ENCODE results near the gene TTC21A.

The TTC21A gene

DNA sequence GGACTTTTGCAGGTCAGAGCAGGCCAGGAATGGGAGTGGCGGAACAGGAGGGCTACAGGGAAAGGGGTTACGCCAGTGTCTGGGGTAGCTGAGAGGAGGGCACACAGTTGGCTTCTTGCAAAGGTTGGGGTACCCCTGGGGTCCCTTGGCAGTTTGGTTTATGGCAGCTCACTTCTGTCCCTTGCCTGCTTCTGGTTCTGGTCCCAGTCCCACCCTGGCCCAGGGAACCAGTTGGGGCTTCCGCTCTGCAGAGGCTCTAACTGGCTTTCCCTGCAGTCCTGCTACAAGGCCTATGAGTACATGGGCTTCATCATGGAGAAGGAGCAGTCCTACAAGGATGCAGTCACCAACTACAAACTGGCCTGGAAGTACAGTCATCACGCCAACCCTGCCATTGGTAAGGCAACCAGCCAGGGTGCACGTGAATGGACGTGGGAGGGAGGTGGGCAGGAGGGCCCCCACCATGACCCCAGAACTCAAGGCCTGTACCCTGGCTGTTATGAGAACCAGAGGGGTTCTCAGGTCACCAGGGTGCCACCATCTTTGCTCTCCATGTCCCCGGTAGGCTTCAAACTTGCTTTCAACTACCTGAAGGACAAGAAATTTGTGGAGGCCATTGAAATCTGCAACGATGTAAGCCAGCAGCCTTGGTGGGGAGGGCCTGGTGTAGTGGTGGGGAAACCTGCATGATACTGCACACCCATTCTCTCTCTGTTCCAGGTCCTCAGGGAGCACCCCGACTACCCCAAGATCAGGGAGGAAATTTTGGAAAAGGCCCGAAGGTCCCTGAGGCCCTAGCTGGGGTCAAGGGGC, 30.7 kb downstream of the TTC21A start:
- DNase-seq, result no peak

DNA sequence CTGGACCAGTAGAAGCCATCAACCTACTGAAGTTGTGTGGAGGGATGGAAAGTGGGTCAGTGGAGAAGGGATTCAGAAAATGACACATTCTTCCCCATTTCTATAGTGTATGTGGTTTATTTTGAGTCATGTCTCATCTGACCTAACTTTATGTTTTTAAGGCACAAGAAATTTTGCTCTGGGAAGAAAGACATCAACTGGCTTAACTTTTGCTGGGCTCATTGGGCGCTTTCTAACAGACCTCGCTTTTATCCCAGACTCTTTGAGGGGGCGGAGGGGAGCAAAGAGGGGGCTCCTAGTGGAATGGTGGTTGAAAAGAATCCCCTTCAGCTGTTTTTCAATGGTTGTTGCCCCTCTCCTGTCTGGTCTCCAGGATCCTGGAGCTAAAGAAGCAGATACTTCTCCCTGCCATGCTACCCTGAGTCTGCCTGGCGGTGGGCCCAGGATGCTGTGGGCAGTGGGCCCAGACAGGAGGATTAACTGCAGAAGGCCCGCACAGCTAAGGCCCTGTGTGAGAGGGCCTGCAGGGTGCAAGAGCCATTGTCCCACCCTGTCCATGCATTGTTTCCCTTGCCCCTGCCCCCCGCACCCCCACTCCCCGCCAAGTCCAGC, 31.4 kb downstream of the TTC21A start:
- no peak for DNase-seq

DNA sequence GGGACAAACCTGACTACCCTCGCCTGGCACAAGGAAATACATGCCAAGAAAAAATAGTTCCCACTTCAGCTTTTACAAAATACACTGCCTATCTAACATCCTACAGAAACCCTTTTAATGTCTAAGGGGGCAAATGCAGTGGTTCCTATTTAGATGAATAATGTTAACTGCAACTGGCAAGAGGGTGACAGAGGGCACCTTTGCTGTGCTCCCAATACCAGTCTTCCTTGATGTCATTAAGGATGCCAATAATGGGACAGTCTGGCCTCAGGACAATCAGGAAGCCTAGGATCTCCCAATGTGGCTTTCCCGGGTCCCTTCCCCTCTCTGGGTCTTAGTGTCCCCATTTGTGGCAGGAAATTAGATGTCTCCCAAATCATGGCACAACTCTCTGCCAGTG, 32.0 kb downstream of the TTC21A start:
- no peak for DNase-seq

DNA sequence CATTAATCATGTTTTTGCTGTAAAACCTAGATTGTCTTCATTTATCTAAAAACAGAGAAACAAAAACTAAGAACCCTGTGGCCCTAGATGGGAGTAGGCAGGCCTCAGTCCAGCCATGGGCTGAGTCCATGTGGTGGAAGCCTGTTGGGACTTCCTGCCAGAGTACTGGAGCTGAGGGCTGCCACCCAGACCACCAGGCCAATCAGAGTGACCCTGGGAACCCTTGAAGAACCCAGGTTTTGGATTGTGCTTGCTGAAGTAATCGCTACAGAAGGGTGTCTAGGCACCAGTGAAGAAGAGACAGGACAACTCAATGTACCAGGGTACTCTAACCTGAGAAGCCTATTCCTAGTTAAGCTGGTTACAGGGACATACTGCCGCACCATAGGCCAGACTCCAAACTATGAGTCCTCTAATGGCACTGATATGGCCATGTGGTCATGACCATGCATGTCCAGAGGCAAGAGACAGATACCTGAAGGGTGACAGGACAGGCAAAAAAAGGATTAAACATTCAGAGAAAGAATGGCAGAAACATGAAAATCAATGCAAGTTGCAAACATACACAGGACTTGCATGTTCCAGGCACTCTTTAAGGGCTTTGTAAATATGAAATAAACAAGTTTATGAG, 33.0 kb downstream of the TTC21A start:
- no peak for DNase-seq

DNA sequence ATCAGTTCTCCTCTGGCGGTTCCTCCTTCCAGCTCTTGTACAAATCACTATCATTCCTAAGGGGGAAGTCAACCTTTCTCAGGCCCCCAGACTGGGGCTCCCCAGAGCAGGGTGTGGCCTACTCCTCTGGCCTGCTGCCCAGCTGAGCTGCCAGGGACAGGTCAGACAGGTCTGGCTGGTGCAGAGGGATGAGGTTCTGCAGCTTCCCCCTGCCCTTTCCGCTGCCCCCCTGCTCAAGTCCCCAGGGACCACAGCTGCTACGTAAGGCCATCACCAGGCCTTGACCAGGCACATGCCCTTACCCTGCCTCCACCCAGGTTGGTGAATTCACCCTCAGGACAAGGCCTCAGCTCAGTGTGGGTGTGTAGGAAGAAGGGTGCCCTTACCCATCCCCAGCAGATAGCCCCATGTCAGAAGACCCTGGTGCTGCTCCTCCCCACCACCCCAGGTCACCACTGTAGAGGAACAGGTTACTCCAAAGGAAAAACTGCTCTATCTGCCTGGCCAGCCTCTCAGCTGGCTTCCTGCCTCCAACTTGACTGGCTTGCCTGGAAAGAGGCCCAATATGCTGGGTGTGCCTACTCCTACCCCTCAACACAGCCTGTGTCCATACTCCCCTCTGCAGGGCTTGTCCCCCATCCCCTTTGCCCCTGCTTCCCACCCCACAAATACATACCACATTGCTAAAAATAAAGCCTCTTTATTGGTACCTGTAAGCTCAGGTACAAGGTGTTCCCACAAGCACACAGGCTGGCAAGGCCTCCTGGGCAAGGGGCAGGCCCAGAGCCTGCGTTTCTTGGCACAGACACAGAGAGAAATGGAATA, 33.9 kb downstream of the TTC21A start:
- no peak for DNase-seq

DNA sequence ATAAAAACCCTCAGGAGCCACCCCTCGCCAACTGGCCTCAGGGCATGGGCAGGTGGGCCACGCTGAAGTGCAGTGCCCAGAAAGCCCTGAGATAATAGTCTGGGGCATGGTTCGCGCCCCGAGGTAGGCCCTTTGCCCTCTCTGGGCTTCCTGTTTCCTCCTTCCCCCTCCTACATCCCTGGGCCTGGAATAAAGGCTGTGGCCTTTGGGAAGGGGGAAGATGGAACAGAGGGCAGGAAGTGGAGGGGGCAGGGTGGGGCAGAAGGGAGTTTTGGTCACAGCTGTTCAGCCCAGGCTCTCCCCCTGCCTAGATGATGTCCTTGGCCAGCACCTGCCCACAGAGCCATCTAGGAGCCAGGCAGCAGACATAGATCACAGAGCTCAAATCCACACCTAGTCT, 34.6 kb downstream of the TTC21A start:
- DNase-seq, result no peak

DNA sequence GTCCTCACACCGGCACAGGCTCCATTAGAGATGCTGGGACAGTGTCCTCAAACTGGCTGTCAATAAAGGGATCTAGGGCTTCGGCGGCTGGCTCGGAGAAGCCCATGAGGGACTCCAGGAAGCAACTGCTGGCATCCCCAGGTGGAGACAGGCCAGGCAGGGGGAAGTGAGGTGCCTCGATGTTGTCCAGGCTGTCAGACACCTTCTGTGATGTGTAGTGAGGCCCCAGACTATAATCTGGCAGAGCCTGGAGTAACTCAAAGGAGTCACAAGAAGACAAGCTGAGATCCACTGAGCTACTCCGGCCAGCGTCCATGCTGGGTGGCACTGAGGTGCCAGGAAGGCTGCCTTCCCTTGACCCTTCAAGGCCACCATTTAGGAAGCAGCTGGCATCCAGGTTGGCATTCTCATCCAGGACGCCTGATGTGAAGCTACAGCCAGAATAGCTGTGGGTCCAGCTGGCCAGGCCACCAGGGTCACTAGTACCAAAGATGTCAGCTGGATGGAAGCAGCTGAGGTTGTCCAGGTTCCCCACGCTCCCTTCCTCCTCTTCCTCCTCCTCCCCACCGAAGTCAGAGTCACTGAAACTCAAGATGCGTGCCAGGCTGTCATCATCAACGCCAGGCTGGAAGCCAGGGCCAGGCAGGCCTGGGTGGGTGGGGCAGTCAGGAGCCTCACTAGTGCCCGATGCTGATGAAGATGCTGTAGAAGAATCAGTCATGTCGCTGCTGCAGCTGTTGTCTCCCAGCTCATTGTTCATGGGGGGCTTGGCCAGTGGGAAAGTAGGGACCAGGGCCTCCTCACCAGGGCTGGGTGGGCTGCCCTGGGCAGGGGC, 35.8 kb downstream of the TTC21A start:
- DNase-seq, result no peak

DNA sequence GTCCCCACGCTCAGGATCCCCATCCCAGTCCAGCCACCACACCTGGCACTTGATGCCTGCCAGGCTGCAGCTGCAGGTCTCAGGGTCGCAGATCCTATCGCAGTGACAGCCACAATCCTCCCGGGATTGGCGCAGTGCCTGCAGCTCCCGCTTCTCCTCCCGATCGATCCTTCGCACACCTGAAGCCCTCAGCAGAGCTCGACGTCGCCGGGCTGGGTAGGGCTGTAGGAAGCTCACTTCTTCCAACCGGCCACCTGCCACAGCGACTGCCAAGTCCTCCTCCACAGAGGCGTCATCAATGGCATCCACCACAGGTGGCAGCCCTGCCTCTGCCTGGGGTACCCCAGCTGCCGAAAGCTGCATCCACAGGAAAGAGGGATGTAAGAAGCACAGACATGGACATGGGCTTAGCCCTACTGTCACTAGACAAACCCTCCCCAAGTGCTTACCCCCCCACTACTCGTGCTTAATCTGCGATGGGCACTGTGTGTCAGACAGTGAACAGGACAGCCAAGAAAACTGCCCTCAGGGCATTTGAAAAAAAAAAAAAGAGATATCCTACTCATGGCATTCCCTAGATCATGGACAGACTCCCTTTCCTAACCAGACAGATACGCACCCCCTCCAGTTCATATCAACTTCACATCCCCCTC, 36.7 kb downstream of the TTC21A start:
- no peak for DNase-seq

DNA sequence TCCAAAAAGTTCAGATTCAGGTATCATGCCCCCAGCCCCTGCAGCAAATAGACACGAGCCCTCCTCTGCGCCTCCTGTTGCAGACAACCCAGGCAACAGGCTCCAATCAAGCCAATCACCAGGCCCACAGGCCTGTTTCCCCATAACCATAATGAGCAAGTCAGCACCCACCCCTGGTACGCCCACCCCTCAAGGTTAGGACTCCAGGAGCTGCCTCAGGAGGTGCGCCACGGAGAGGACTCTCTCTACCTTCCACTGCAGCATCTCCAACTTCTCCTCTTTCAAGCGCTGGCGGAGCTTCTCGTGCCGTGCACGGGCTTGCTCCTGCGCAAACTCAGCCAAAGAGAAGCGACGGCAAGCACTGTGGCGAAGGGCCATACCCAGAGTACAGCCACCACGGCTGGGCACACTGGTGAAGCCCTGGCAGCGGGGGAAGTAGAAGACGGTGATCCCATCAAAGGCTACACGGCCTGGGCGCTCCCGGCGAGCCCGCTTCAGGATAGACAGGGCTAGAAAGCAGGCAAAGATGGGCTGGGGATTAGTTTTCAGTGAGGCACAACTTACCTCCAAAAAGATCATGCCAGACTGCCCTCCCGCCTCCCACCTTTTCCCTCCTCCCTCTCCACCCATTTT, 37.4 kb downstream of the TTC21A start:
- DNase-seq, result no peak

DNA sequence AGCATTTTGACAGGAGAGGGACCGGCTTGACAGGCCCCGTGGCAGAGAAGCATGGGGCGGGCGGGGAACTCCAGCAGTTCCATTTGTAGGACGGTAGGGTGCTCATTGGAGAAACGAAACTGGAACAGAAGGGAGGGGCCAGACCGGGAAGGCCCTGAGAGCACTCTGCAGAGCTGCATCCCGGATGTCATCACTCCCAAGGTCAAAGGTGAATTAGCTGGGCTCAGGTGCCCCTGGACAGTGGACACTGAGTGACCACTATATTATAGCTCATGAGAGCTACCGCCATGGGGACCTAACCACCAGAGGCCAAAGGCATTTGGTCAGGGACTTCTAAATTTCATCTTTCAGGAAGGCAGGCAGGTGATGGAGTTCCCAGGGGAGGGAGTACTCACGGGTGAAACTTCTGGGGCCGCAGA, 38.6 kb downstream of the TTC21A start:
- DNase-seq, result no peak

DNA sequence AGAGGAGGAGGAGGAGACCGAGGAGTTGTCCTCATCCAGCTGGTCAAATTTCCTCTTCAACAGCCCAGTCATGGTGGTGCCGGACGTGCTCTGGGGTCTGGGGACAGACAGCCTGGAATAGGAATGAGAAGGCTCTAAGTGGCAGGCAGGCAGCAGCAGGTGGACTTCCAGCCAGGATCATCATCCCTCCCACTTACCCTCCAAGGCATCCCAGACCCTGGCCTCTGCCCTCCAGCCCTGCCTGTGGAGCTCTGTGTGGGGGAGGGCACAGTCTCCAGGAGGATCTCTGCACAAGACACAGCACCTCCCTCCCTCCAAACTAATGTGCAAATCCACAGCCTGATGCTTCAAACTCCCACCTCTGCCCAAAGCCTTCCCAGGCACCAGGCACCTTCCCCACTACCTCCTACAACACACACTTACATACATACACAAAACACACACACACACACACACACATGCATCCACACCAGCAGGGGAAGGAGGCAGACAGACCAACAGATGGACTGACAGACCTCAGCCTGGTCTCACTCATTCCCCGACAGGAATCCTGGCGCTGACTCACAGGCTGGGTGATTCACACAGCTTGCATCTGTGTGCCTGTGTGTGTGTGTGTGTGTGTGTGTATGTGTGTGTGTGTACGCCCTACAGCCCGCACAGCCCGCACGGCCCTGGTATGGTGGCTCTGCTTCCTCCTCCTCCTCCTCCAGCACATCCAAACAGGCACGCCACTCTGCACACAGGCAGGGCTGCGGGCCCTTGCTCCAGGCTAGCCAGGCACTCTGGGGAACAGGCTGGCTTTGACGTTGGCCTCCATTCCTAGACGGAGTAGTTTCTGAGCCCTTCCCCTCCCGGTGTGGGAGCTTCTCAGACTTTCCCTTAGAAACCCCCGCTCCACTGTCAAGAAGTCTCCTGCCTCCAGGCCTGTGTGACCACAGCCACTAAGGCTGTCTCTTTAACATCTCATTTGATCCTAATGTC, 39.4 kb downstream of the TTC21A start:
- no peak for DNase-seq

DNA sequence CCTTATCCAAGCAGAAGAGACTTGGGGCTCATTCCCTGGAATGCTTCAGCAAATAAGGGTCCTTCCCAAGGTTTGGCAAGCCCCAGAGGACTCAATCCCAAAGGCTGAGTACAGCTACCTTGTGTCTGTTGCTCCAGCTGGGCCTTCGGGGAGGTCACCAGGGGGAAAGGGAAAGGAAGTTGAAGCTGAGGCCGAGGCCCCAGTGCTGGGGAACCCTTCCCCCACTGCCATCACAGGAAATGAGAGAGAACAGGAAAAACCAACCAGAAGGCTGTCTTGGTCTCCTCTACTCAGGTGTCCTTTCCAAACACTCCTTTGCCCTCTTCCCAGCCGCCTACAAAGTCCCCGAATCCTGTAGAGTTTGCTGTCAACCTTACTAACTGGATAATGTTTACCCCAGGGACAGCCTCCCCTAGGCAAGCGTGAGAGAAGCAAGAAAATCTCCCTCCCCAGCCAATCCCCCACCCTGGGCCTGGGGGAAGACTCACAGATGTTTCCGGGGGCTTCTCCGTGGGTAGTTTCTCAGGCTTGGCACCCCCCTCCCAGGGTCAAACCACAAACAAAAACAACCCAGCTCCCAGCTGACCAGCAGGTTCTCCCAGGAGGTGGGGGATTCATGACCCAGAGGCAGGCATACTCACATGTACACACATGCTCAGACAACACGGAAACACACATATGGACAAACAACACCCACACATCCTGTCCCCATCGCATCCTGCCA, 40.4 kb downstream of the TTC21A start:
- no peak for DNase-seq

DNA sequence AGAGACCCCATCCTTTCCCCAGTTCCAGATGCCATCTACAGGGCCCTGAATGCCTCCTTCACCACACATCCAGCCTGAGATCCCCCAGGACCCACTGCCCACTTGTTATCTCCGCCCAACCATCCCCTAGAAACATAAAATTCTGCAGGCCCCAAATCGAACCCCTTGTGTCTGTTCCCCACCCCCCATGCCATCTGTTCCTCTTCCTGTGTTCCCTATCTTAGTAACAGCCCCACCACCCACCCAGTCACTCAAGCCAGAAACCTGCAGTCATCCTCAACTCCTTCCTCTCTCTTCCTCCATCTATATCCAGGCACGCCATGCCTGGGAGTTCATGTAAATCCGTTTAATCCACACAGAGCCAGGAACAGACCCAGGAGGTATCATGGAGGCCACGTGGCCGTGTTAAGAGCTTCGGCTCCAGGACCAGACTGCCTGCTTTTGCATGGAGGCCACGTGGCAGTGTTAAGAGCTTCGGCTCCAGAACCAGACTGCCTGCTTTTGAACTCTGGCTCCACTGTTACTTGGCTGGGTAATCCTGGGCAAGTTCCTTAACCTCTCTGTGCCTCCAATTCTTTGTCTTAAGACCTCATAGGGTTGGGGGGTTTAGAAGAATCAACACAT, 41.1 kb downstream of the TTC21A start:
- no peak for DNase-seq

DNA sequence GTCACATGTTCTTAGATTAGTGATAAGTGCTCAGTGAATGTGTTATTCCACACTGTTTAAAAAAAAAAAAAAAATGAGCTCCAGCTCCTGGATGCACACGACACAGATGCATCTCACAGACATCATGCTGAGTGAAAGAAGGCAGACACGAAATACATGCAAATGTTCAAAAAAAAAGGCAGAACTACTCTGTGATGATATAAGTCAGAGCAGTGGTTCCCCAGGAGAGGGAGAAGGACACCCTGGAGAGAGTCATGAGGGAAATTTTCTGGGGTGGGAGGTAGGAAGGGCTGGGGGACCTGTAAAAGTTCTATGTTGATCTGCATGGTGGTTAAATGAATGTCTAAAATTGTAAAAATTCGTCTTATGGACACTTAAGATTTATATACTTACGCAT, 41.6 kb downstream of the TTC21A start:
- no peak for DNase-seq

DNA sequence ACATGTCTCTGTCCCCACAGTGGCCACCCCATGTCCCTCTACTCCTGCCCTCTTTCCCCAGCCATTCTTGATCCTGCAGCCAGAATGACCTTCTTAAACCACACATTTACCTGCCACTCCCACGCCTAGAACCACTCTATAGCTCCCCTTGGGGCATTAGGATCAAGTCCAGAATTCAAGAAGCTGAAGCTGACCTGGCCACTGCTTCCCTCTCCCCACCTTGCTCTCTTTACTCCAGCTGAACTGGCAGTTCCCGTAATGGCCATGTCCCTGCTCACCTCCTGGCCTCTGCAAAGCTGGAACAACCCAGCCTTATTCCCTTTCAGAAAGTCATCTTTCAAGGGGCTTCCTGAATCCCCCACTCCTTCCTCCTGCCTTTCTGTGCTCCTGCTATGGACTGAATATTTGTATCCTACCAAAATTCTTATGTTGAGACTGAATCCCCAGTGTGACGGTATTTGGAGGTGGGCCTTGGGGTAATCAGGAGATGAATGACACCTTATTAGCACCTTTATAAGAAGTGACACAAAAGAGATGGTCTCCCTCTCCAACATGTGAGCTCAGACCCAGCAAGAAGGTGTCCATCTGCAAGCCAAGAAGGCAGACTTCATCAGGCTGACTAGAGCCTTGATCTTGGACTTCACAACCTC, 42.1 kb downstream of the TTC21A start:
- no peak for DNase-seq

DNA sequence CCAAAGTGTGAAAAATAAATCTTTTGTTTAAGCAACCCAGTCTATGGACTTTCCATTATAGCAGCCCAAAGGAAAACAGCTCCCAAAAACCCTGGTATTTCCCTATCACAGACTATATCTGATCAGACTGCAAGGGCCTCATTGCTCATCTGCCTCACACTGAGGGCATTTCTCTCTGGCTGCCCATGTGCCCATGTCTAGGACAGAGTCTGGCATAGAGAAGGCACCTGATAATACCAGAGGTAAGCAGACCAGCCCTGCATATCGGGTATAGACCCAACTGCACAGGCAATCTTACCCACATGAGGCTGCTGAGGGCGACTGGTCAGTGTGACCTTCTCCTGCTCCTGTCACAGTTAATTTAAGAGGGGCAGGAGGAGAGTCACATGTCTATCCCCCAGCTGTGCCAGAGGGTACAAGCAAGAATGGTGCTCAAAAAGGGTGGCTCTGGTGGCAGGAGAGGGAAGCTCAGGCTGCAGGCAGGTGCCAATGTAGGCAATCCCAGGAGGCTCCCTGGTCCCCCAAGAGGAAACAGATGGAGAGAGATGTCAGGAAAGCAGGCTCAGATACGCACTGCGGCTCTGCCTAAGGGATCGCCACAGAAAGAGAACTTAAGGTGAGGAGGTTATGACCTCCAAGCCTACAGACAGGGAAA, 42.8 kb downstream of the TTC21A start:
- DNase-seq, result no peak

DNA sequence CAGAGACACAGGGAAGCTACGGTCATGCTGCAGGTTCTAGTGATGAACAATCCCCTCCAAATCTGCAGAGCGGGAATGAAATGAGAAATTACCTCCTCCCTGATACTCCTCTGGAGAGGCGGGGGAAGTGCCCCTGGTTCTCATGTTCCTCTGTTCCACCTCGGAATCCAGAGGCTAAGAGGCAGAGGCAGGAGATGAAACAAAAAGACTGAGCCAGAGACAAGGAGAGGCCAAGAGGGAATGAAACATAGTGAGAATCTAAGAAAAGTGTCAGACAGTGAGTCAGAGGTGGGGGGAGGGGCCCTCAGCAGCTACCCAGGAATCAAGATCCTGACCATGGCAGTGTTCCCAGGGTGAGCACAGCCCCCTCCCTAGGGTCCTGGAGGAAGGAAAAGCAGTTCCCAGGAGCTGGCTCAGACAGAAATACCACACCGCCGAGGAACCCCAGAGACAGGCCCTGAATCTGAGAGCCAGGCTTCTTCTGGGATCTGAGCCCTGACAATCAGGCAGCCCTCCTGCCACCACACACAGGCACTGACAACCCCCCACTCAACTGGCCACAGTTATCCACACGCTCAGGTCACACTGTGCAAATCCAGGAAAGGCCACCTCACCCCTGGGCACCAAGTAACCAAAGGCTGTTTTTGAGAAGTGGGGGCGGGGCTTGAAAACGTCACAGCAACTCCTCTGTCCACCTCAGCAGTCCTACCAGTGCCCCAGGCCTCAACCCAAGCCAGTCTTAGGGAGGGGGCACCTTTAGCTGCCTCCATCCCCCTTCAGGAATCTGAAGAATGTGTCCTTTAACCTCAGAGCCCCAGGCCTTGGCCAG, 43.5 kb downstream of the TTC21A start:
- DNase-seq, result no peak
